HG02981 (cell line): ENCODE measurements around the gene UNC13A.

ENCODE experiments used
- ATAC-seq: cut with Tn5 transposase; IDR thresholded peaks from one replicate; pipeline ENCODE4 v1.9.1; 2021; ENCODE audit warnings: mild to moderate bottlenecking, moderate library complexity; ENCODE audit not compliant: unreplicated experiment

The UNC13A gene

DNA sequence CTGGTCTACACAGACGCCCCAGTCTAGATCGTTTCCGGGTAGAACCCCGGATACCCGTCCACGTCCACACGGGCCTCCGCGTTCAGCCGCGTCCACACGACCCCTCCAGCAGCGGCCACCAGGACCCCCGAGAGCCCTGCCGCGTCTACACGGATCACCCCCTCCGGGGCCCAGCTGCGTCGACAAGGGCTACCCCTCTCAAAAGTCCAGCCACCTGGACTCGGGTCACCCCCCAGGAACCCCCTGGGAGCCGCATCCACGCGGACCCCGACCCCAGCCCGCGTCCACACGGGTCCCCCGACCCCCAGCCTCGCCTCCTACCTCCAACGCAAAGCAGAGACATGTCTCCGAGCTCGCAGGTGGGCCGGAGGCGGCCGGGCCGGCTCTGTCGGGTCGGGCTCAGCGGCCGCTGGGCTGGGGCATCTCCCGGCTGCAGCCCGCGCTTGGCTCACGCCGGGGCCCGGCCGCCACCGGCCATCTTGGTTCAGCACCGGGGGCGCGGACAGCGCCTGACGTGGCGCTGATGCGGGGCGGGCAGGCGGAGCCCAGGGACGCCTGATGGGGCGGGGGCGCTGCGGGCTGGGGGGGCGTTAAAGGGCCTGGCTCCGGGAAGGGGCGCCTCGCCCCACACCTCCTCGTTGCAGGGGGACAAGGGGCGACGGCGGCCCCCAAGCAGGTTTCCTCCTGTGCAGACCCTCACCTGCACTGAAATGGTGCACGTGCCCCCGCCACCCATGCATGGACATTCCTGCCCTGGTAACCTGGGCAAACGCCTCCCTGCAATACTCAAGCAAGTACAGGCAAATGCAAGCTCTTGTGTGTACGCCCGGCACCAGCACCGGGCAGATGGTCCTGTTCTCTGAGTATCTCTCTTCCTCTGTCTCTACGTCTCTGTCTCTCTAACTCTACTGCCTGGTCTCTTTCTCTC lies at the start of gene UNC13A:
Gene UNC13A (minus strand): TSS at position 498 of the 928 bp plus-strand sequence. CDS start 155 bp downstream, at position 343.
- no peak for ATAC-seq

DNA sequence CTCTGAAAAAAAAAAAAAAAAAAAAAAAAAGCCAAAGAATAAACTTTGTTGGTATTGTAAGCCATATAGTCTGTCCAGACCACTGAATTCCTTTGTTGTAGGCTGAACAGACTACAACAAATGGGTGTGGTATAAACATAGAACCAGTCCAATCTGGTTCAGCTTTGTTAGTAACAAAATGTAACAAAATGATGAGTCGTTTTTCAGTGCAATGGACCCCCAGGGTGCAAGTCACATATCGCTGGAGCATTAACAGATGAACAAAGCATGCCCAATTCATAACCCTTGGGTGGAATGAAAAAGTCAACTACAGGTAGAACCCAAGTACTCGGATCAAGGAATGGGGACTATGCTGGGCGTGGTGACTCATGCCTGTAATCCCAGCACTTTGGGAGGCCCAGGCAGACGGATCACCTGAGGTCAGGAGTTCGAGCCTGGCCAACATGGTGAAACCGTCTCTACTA lies 49.6 kb upstream of the UNC13A start:
- ATAC-seq = no peak

DNA sequence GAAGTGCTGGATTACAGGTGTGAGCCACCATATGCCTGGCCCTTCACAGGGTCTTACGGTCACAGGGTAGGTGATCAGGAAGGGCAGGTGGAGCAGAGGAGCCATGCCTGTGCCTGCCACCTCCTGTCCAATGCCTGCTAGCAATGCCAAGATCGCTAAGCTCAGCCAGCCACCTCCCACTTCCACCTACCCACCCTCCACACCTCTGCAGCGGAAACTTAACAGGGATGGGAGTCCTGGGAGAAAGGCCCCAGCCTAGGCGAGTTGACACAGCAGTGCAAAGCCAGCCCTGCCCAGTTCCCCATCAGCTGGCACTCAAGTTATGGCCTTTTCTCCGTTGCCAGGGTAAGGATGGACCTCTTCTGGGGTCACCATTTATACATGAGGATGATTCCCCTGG lies 47.3 kb upstream of the UNC13A start:
- ATAC-seq = no peak

DNA sequence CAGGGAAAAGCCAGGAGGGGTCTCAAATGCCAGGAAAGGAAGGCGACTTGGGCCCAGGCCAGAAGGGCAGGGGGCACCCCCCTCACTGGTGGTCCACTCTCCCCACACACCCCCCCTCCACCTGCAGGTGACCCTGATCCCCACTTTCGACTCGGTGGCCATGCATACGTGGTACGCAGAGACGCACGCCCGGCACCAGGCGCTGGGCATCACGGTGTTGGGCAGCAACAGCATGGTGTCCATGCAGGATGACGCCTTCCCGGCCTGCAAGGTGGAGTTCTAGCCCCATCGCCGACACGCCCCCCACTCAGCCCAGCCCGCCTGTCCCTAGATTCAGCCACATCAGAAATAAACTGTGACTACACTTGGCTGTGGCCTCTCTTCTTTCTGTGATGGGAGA lies 46.0 kb upstream of the UNC13A start:
- no peak for ATAC-seq

DNA sequence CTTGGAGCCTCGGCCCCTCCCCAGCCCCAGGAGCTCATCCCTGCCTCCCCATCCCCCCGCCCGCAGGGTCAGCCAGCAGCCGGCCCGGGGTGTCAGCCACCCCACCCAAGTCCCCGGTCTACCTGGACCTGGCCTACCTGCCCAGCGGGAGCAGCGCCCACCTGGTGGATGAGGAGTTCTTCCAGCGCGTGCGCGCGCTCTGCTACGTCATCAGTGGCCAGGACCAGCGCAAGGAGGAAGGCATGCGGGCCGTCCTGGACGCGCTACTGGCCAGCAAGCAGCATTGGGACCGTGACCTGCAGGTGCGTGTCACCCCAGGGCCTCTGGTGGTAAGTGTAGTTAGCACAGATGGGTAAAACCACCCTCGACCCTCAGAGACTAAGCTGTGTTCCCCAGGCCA lies 45.0 kb upstream of the UNC13A start:
- ATAC-seq = no peak

DNA sequence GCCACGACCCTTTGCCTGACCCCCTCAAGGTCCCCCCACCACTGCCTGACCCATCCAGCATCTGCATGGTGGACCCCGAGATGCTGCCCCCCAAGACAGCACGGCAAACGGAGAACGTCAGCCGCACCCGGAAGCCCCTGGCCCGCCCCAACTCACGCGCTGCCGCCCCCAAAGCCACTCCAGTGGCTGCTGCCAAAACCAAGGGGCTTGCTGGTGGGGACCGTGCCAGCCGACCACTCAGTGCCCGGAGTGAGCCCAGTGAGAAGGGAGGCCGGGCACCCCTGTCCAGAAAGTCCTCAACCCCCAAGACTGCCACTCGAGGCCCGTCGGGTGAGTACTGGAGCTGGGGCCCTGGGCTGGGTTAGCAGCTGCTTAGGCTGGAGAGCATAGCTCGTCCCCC lies 39.7 kb upstream of the UNC13A start:
- no peak for ATAC-seq

DNA sequence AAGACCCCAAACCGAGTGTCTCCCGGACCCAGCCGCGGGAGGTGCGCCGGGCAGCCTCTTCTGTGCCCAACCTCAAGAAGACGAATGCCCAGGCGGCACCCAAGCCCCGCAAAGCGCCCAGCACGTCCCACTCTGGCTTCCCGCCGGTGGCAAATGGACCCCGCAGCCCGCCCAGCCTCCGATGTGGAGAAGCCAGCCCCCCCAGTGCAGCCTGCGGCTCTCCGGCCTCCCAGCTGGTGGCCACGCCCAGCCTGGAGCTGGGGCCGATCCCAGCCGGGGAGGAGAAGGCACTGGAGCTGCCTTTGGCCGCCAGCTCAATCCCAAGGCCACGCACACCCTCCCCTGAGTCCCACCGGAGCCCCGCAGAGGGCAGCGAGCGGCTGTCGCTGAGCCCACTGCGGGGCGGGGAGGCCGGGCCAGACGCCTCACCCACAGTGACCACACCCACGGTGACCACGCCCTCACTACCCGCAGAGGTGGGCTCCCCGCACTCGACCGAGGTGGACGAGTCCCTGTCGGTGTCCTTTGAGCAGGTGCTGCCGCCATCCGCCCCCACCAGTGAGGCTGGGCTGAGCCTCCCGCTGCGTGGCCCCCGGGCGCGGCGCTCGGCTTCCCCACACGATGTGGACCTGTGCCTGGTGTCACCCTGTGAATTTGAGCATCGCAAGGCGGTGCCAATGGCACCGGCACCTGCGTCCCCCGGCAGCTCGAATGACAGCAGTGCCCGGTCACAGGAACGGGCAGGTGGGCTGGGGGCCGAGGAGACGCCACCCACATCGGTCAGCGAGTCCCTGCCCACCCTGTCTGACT lies 39.0 kb upstream of the UNC13A start:
- no peak for ATAC-seq

DNA sequence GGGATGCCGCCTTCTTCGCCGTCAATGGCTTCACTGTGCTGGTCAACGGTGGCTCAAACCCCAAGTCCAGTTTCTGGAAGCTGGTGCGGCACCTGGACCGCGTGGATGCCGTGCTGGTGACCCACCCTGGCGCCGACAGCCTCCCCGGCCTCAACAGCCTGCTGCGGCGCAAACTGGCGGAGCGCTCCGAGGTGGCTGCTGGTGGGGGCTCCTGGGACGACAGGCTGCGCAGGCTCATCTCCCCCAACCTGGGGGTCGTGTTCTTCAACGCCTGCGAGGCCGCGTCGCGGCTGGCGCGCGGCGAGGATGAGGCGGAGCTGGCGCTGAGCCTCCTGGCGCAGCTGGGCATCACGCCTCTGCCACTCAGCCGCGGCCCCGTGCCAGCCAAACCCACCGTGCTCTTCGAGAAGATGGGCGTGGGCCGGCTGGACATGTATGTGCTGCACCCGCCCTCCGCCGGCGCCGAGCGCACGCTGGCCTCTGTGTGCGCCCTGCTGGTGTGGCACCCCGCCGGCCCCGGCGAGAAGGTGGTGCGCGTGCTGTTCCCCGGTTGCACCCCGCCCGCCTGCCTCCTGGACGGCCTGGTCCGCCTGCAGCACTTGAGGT lies 38.1 kb upstream of the UNC13A start:
- ATAC-seq = no peak

DNA sequence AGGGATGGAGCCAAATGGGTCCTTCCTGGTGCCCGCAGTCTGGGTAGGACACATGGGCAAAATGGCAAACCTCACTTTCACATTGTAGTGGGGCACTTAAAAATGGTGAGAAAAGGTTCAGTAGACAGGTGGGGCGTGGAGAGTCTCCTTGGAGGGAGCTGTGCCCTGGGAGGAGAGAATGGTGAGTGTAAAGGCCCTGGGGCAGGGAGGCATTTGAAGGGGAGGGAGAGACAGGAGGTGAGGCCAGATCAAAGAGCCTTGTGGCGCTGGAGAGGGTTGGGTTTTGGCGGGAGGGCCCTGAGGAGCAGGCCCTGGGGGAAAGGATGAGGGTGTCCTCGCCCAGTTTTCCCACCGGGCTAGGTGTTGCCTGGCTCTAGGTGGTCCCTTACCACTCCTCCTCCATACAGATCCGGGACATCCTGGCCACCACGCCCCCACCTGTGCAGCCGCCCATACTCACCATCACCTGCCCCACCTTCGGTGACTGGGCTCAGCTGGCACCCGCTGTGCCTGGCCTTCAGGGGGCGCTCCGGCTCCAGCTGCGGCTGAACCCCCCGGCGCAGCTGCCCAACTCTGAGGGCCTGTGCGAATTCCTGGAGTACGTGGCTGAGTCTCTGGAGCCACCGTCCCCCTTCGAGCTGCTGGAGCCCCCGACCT lies 37.4 kb upstream of the UNC13A start:
- no peak for ATAC-seq

DNA sequence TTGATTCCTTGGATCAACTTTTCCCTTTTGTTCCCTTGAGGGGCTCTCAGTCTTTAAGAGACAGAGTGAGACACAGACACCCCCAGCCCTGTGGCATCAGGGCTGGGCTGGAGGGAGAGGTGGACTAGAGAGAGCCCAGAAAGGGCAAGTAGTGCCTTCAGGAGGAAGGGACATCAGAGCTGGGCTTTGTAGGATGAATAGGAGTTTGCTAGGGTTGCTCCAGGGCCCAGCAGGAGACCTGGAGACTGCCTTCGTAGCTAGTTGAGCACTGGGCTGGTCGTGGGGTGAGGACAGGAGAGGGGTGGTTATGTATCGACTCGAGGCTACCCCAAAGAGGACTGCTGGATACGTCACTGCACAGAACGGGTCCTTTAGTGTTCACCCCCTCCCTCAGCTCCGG lies 36.5 kb upstream of the UNC13A start:
- no peak for ATAC-seq

DNA sequence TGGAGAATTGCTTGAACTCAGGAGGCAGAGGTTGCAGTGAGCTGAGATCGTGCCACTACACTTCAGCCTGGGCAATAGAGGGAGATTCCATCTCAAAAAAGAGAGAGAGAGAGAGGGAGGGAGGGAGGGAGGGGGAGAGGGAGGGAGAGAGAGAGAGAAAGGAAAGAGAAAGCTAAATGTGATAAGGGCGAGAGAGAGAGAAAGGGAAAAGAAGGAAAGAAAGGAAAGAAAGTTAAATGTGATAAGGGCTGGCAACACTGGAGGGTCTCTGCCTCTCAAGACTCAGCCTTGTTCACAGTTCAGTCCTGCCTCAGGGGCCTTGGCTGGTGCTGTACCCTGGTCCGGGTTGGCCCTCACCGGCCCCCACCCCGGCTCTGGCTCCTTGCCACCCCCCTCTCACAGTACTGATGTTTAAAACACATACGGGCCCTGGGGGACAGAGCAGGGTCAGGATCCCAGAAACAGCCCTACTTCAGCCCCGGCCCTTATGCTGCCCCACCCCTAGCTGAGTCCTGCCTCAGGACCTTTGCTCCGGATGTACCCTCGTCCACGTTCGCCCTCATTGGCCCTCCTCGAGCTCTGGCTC lies 34.6 kb upstream of the UNC13A start:
- ATAC-seq = no peak

DNA sequence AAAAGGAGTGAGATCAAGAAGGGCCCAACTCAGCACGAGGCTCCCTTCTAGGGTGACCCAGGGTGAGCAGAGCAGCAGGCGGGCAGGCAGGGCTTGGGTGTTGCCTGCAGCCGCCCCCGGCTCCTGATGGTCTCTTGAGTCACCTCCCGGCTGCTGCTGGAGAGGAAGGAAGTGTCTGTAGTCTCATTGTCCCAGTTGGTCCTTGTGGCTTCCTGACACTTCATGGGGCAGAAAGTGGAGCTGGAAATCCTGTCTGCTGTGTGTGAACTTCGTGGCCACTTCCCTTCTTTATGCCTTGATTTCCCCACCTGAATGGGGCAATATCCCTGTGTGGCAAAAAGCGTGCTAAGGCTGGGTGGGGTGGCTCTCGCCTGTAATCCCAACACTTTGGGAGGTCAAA lies 33.7 kb upstream of the UNC13A start:
- no peak for ATAC-seq

DNA sequence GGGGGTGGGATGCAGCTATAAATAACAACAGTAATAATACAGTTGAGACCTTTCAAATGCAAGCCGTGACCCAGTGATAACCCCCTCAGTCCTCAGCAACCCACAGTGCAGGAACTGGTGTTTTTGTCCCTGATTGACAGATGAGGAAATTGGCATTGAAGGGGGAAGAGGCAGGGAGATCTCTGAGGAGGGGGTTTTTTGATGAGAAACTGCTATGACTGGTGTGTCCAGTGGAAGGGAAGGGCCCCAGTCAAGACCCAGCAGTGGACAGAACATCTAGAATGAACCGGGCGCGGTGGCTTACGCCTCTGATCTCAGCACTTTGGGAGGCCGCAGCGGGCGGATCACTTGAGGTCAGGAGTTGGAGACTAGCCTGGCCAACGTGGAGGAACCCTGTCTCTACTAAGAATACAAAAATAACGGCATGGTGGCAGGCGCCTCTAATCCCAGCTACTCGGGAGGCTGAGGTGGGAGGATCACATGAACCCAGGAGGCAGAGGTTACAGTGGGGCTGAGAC lies 33.0 kb upstream of the UNC13A start:
- ATAC-seq = no peak

DNA sequence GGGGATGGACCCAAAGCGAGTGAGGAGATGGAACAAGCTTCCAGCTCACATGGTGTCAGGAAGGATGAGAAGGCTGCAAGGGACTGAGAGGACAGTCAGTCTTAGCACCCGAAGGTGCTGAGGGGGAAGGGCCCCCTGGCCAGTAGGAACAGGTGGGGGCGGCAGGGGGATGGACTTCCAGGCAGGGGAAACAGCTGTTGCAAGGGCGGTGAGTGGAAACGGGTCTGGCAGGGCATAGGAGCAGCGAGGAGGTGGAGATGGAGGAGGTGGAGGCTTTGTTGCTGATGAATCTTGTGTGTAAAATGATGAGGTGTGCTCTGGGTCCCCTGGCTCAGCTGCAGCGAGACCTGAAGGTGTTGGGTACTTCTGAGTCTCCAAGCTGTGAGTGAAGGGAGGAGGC lies 32.3 kb upstream of the UNC13A start:
- no peak for ATAC-seq

DNA sequence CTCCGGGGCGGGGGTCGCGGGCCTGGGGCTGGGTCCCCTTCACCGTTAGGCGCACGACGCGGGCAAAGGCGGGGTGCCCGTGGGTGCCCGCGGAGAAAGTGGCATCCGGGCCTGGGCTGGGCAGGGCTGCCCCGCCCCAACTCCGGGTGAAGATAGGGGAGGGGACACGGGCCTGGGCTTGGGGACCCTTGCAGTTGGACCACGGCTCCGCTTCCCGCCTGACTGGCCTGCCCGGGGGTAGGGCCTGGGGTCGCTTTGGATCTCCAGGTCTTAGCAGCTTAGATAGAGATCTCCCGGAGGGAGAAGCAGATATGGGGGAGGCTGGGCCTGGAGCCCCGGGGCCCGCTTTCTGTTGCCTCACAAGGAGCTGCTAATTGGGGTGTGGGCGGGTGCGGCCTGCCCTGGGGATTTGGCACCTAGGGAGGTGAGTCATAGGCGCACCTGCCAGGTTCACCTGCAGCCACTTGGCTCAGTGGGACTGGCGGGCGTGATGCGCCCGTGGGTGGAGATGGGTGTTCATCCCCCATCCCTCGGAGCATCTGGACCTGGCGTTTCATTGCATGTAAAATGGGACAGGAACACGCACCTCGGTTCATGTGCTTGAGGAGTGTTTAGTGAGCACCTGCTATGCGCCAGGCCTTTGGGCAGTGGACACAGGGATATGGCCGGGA lies 31.7 kb upstream of the UNC13A start:
- ATAC-seq = no peak

DNA sequence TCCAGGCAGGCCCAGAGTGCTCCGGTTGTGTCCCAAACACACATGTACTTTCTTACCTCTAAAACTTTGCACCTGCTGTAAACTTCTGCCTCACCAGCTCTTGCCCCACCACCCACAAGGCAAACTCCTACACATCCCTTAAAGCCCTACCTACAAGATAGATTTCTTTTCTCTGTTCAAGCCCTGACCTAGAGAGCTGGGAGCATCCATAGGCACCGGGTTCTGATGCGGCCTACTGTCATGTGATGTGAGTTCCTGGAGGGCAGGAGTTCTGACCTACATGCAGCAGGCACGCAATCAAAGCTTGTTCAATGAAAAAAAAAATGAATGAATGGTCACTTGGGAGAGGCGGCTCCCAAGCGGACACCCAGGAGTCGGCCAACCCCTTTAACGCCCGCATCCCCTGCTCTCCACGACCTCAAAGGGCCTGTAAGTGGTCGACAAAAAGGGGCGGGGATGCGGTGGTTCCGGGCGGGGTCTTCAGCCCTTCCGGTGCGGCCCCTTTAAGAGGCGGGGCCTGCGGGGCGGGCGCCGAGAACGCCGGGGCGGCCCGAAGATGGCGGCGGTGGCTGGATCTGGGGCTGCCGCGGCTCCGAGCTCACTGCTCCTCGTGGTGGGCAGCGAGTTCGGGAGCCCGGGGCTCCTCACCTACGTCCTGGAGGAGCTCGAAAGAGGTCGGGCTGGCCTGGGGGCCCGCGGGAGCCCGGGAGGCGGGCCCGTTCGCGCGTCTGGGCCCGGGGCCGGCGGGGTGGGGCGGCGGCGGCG lies 31.0 kb upstream of the UNC13A start, which contains the start of gene MAP1S:
Gene MAP1S (plus strand): TSS at position 534 of the 765 bp plus-strand sequence. CDS start 23 bp downstream, at position 557.
- ATAC-seq = no peak

DNA sequence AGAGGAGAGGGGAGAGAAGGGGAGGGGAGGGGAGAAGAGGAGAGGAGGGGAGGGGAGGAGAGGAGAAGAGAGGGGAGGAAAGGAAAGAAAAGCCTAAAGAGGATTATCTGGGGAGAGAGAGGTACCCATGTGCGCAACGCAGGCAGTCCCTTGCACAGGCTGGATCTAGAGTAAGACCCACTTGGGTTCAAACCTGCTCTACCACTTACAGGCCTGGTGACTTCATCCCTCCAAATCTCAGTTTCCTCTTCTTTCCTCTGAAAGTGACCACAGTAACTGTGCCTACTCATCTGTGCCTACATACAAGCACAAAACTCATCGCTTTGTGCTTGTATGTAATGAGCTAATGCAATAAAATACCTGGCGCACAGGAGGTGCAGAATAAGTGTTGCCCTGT lies 30.4 kb upstream of the UNC13A start:
- no peak for ATAC-seq

DNA sequence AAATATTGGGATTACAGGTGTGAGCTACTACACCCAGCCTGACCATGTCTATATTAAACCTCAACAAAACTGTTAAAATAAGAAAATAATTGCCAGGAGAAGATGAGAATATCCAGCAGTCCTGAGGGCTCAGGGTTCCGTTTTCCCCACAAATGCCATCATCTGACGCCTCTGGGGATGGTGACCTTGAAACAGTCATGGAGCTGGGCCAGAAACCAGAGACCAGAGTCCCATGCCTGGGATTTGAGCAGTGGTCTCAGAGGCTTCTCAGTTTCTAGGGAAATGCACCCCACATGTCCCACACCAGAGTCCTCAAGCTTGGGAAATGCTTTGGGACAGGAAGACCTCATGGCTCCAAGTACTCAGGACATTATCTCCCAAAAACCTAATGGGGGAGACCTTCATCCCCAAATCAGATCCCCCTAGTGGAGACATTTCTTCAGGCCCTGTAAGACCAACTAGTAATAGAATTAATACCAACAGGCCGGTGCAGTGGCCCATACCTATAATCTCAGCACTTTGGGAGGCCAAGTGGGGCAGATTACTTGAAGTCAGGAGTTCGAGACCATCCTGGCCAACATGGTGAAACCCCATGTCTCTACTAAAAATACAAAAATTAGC lies 28.3 kb upstream of the UNC13A start:
- no peak for ATAC-seq
